Tibial nerve (tissue), 4 donors: ENCODE results near the gene NTSR1. TPM values are rescaled to one million over a fixed set of nuclear protein-coding genes. Genes with fewer than 3 reads are reported as not detected.

Source experiments
- DNase-seq, 2 donors: peaks; one replicate each; pipeline ENCODE4 v3.0.0-alpha.2; 2019; ENCODE audit warnings: low spot score in 2 of 2
- H3K27ac ChIP-seq, 4 donors: fragments of 200-600 bp; sonication (generic) in 3 of 4; one replicate each; pipeline ENCODE4 v1.5.1; 2017 to 2019; ENCODE audit warnings: mild to moderate bottlenecking in 1 of 4
- H3K27me3 ChIP-seq, 2 donors: fragments of 200-600 bp; sonication (generic) in 1 of 2; one replicate each; pipeline versions ENCODE4 v1.5.1 to v1.6.0; 2017 to 2019
- H3K36me3 ChIP-seq, 3 donors: fragments of 200-600 bp; sonication (generic); one replicate each; pipeline ENCODE4 v1.5.1; 2018 to 2019
- H3K4me1 ChIP-seq, 4 donors: fragments of 200-600 bp; sonication (generic) in 3 of 4; one replicate each; pipeline ENCODE4 v1.5.1; 2017 to 2019
- H3K4me3 ChIP-seq, 4 donors: fragments of 200-600 bp; sonication (generic) in 3 of 4; one replicate each; pipeline ENCODE4 v1.5.1; 2017 to 2019; ENCODE audit warnings: mild to moderate bottlenecking in 1 of 4, moderate library complexity in 1 of 4
- H3K9me3 ChIP-seq, 4 donors: fragments of 200-600 bp; sonication (generic) in 3 of 4; one replicate each; pipeline ENCODE4 v1.5.1; 2017 to 2019
- EP300 ChIP-seq, 2 donors: sonication (generic); formaldehyde crosslinking; IDR thresholded peaks; one replicate each; pipeline ENCODE4 v1.6.1; 2017; ENCODE audit warnings: antibody characterized with exemption in 2 of 2, mild to moderate bottlenecking in 1 of 2
- POLR2A ChIP-seq, 2 donors: fragments of 450-650 bp; IDR thresholded peaks; one replicate each; pipeline ENCODE4 v1.6.1; 2017; ENCODE audit warnings: antibody characterized with exemption in 2 of 2, mild to moderate bottlenecking in 2 of 2, moderate library complexity in 2 of 2
- WGBS, 2 donors: methylation state at CpG; one replicate each; pipeline ENCODE4 v1.1.5; 2018; 5-methylcytosine and 5-hydroxymethylcytosine counted together
- total RNA-seq, 4 donors: library from RNA; depleted of rRNA; stranded (reverse); fragments of >200 nt; gene quantifications; one replicate each; pipeline ENCODE4 v1.1.0, GENCODE V29; 2016
- TF ChIP-seq, protein P1 (sequence below), 5 experiments: fragments of 200-600 bp in 3 of 5; fragments of 450-650 bp in 2 of 5; sonication (generic) in 3 of 5; IDR thresholded peaks; one replicate each; pipeline ENCODE4 v1.5.1; 2016 to 2019; ENCODE audit warnings: antibody characterized with exemption in 5 of 5, mild to moderate bottlenecking in 3 of 5, moderate library complexity in 2 of 5

Gene NTSR1
- total RNA-seq, 4 donors from 2014 or later = 0.30 TPM; not detected in 3

GRCh38 chr20:62785393-62785792 is 76.8 kb downstream of the NTSR1 start:
- no peak overlapping the region for H3K4me3 ChIP-seq
- H3K27me3 ChIP-seq = peaks cover 0 to 5% of the 10 kb centered on the region in 2 donors
- H3K36me3 ChIP-seq = no peaks in the 10 kb centered on the region
- no peak for DNase-seq
- peaks cover 0 to 21% (median 0%) of the 10 kb centered on the region in 4 donors for H3K4me1 ChIP-seq
- 35 to 52% methylated on average over 11 of the region's 11 CpGs for WGBS, 2 donors
- TF ChIP-seq EP300 (IDR thresholded peaks at IDR 0.05) = no peak
- TF ChIP-seq, protein P1, sequence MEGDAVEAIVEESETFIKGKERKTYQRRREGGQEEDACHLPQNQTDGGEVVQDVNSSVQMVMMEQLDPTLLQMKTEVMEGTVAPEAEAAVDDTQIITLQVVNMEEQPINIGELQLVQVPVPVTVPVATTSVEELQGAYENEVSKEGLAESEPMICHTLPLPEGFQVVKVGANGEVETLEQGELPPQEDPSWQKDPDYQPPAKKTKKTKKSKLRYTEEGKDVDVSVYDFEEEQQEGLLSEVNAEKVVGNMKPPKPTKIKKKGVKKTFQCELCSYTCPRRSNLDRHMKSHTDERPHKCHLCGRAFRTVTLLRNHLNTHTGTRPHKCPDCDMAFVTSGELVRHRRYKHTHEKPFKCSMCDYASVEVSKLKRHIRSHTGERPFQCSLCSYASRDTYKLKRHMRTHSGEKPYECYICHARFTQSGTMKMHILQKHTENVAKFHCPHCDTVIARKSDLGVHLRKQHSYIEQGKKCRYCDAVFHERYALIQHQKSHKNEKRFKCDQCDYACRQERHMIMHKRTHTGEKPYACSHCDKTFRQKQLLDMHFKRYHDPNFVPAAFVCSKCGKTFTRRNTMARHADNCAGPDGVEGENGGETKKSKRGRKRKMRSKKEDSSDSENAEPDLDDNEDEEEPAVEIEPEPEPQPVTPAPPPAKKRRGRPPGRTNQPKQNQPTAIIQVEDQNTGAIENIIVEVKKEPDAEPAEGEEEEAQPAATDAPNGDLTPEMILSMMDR (IDR thresholded peaks at IDR 0.05) = no peak
- TF ChIP-seq POLR2A (IDR thresholded peaks at IDR 0.05) = no peak
- H3K27ac ChIP-seq = no peak overlapping the region
- H3K9me3 ChIP-seq = no peaks in the 10 kb centered on the region

- Histone ChIP-seq H3K27ac (no peak overlapping the region), H3K4me1 (peaks cover 0 to 24% (median under 1%) of the 10 kb centered on the region in 4 donors)
- 53 to 54% methylated on average over 10 to 13 of the region's 13 CpGs for WGBS, 2 donors
Measured at GRCh38 chr20:62786157-62786556, 77.5 kb downstream of the NTSR1 start.

DNA sequence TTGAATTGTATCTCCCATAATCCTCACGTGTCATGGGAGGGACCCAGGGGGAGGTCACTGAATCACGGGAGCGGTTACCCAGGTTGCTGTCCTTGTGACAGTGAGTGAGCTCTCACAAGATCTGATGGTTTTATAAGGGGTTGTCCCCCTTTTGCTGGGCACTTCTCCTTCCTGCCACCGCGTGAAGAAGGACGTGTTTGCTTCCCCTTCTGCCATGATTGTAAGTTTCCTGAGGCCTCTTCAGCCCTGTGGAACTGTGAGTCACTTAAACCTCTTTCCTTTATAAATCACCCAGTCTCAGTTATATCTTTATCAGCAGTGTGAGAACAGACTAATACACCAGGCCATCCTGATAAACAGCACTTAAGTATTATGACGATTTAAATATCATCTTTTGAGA is 78.7 kb downstream of the NTSR1 start:
- TF ChIP-seq EP300 (IDR thresholded peaks at IDR 0.05) (no peak), POLR2A (IDR thresholded peaks at IDR 0.05) (no peak)
- TF ChIP-seq, protein P1 (IDR thresholded peaks at IDR 0.05) = no peak
- DNase-seq = no peak
- Histone ChIP-seq H3K36me3 (no peaks in the 10 kb centered on the region), H3K27me3 (peaks cover 0 to 5% of the 10 kb centered on the region in 2 donors), H3K27ac (no peak overlapping the region), H3K4me3 (no peak overlapping the region), H3K4me1 (peaks cover 0 to 30% (median 4%) of the 10 kb centered on the region in 4 donors), H3K9me3 (no peaks in the 10 kb centered on the region)
- 83 to 85% methylated on average over 7 of the region's 7 CpGs for WGBS, 2 donors

More at GRCh38 chr20:62786157-62786556, 77.5 kb downstream of the NTSR1 start:
- no peak for DNase-seq
- no peak overlapping the region for H3K4me3 ChIP-seq
- no peaks in the 10 kb centered on the region for H3K36me3 ChIP-seq
- H3K27me3 ChIP-seq = peaks cover 0 to 5% of the 10 kb centered on the region in 2 donors
- TF ChIP-seq POLR2A (IDR thresholded peaks at IDR 0.05) (no peak), EP300 (IDR thresholded peaks at IDR 0.05) (no peak)
- TF ChIP-seq, protein P1 (IDR thresholded peaks at IDR 0.05) = no peak
- H3K9me3 ChIP-seq = no peaks in the 10 kb centered on the region

DNA sequence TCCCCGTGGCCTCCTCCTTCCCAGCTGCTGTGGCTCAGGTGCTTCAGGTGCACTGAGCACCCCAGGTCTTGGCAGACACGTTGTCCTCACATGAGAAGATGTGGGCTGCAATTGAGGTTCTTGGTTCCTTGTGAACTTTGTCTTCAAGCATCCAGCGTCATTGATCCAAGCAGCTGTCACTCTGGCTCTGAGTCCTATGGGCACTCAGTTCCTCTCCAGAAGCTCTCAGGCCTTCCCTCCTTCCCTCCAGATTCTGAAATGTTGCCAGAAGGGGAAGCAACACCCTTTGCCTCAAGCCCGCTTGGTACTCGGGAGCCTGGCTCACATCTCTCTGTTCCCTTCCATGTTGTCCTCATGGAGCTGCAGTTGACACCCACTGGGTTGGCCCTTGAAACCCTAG is 79.2 kb downstream of the NTSR1 start:
- Histone ChIP-seq H3K4me1 (peaks cover 0 to 30% (median 4%) of the 10 kb centered on the region in 4 donors), H3K36me3 (no peaks in the 10 kb centered on the region), H3K4me3 (no peak overlapping the region), H3K27ac (peak overlapping the region in 1 of 4 donors; percentile 30), H3K27me3 (peaks cover 0 to 5% of the 10 kb centered on the region in 2 donors), H3K9me3 (no peaks in the 10 kb centered on the region)
- no peak for DNase-seq
- TF ChIP-seq, protein P1 (IDR thresholded peaks at IDR 0.05) = no peak
- TF ChIP-seq POLR2A (IDR thresholded peaks at IDR 0.05) = no peak
- no peak for TF ChIP-seq EP300 (IDR thresholded peaks at IDR 0.05)
- 54 to 61% methylated on average over 5 of the region's 5 CpGs for WGBS, 2 donors

DNA sequence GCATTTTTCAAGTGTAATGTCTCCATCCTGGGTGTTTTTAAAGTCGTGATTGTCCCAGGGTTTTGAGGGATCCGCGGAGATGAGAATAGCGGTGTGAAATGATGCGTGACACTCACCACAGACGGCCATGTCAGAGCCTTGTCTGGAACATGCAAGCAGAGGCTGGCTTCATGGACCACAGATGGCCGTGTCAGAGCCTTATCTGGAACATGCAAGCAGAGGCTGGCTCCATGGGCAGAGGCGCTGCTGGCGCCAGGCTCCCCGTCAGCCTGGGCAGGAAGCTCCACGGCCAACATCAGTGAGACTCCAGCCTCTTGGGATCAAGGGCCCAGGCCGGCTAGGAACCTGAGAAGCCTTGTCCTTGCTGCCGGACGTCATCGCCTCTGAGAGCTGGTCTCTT is 80.0 kb downstream of the NTSR1 start:
- H3K4me3 ChIP-seq = no peak overlapping the region
- no peak for TF ChIP-seq EP300 (IDR thresholded peaks at IDR 0.05)
- TF ChIP-seq POLR2A (IDR thresholded peaks at IDR 0.05) = no peak
- TF ChIP-seq, protein P1 (IDR thresholded peaks at IDR 0.05) = no peak
- no peak for DNase-seq
- no peaks in the 10 kb centered on the region for H3K36me3 ChIP-seq
- no peak overlapping the region for H3K27ac ChIP-seq
- no peaks in the 10 kb centered on the region for H3K9me3 ChIP-seq
- peaks cover 0 to 5% of the 10 kb centered on the region in 2 donors for H3K27me3 ChIP-seq
- peaks cover 0 to 35% (median 5%) of the 10 kb centered on the region in 4 donors for H3K4me1 ChIP-seq
- 53 to 63% methylated on average over 11 to 15 of the region's 15 CpGs for WGBS, 2 donors
